HepG2 (cell line): ENCODE measurements around the gene C1QL2. TPM values are rescaled to one million over a fixed set of nuclear protein-coding genes. Genes with fewer than 3 reads are reported as not detected.

Source experiments
- ATAC-seq: fragments of 200-7000 bp; cut with Tn5 transposase; 3 replicates; pipeline ENCODE4 v1.9.1; 2020; ENCODE audit warnings: mild to moderate bottlenecking, moderate library complexity
- BruUV-seq: library from RNA; stranded (reverse); fragments of 400-500 nt; replicated peaks from 2 replicates; lab custom pipeline; 2021; lab: Mats Ljungman, UMichigan
- CTCF ChIA-PET: fragments of 300-600 bp; formaldehyde crosslinking; extraction: SDS; loops from one replicate; lab custom pipeline; 2021; ENCODE audit warnings: low total read pairs, inconsistent platforms, low intra/inter-chr PET ratio; lab: Yijun Ruan, JAX
- POLR2A ChIA-PET: fragments of 350-600 bp; sonication (Branson Sonifier 250); formaldehyde crosslinking; loops from one replicate; lab custom pipeline; 2020; ENCODE audit warnings: antibody characterized with exemption, inconsistent platforms; lab: Yijun Ruan, JAX
- DNase-seq: peaks from one replicate; pipeline ENCODE4 v3.0.0-alpha.2; 2015; ENCODE audit warnings: low spot score
- FAIRE-seq: peaks from 3 replicates; lab custom pipeline; 2011; peaks lifted over from hg19 to GRCh38; lab: Jason Lieb, UNC
- H2AFZ ChIP-seq: one replicate; pipeline ENCODE4 v1.6.1; 2011; ENCODE audit warnings: low read length, inconsistent platforms
- H3K27ac ChIP-seq: fragments of 300-600 bp; 3 replicates; pipeline ENCODE4 v1.8.0; 2011; ENCODE audit warnings: mixed run types, mild to moderate bottlenecking, mixed read lengths, low read length, inconsistent platforms; ENCODE audit not compliant: insufficient read depth; ENCODE audit errors: extremely low read length
- H3K27me3 ChIP-seq, 2 experiments: fragments of 200-600 bp in 1 of 2; 2 replicates in 1 of 2; 3 replicates in 1 of 2; pipeline versions ENCODE4 v1.6.0 to v1.8.0; 2011; ENCODE audit warnings: low read length in 2 of 2, mild to moderate bottlenecking in 2 of 2, moderate library complexity in 2 of 2, inconsistent platforms in 1 of 2; ENCODE audit not compliant: insufficient read depth in 2 of 2, control insufficient read depth in 1 of 2
- H3K36me3 ChIP-seq, 2 experiments: fragments of 200-600 bp in 1 of 2; replicated peaks in 1 of 2; 2 replicates in 1 of 2; 3 replicates in 1 of 2; pipeline versions ENCODE4 v1.5.1 to v1.8.0; 2011; ENCODE audit warnings: low read length in 2 of 2, inconsistent platforms in 1 of 2; ENCODE audit not compliant: insufficient read depth in 2 of 2, control insufficient read depth in 1 of 2
- H3K4me1 ChIP-seq: 2 replicates; pipeline ENCODE4 v1.5.1; 2012; ENCODE audit warnings: low read length, inconsistent platforms; ENCODE audit not compliant: insufficient read depth
- H3K4me2 ChIP-seq: 2 replicates; pipeline ENCODE4 v1.6.0; 2011; ENCODE audit warnings: low read depth, low read length, inconsistent platforms
- H3K4me3 ChIP-seq, 3 experiments: fragments of 200-600 bp in 1 of 3; sonication (generic), shearing (Covaris generic) in 1 of 3; replicated peaks in 1 of 3; 2 replicates each; pipeline ENCODE4 v1.5.1; 2011 to 2016; ENCODE audit warnings: low read length in 3 of 3, inconsistent platforms in 2 of 3, low read depth in 2 of 3, mild to moderate bottlenecking in 2 of 3, control low read depth in 1 of 3, mixed read lengths in 1 of 3; ENCODE audit not compliant: insufficient read depth in 1 of 3
- H3K79me2 ChIP-seq: one replicate; pipeline ENCODE4 v1.6.1; 2011; ENCODE audit warnings: low read length, inconsistent platforms; ENCODE audit not compliant: insufficient read depth
- H3K9ac ChIP-seq: 2 replicates; pipeline ENCODE4 v1.6.0; 2011; ENCODE audit warnings: mild to moderate bottlenecking, low read depth, low read length, inconsistent platforms; ENCODE audit not compliant: insufficient read depth
- H3K9me3 ChIP-seq: 2 replicates; pipeline ENCODE4 v1.5.1; 2012; ENCODE audit warnings: mild to moderate bottlenecking, low read length
- H4K20me1 ChIP-seq: 2 replicates; pipeline ENCODE4 v1.6.0; 2011; ENCODE audit warnings: inconsistent platforms, mild to moderate bottlenecking, low read length, moderate library complexity; ENCODE audit not compliant: insufficient read depth
- CREB3 ChIP-seq: sonication (generic); formaldehyde crosslinking; IDR thresholded peaks from 2 replicates; pipeline ENCODE4 v1.5.0; 2020; ENCODE audit warnings: missing genetic modification reagents
- FIP1L1 ChIP-seq: fragments of 200-400 bp; formaldehyde crosslinking; IDR thresholded peaks from 2 replicates; pipeline ENCODE4 v1.6.1; 2018; ENCODE audit warnings: low read depth, mild to moderate bottlenecking, low read length, moderate library complexity, borderline replicate concordance; ENCODE audit not compliant: insufficient read depth
- GLI4 ChIP-seq: sonication (generic); formaldehyde crosslinking; IDR thresholded peaks from 2 replicates; pipeline ENCODE4 v1.5.1; 2020; ENCODE audit warnings: missing genetic modification reagents, mild to moderate bottlenecking, moderate library complexity, borderline replicate concordance
- MLX ChIP-seq: IDR thresholded peaks from 2 replicates; pipeline ENCODE4 v1.6.1; 2016
- NCOR1 ChIP-seq: fragments of 200-600 bp; sonication (generic); IDR thresholded peaks from 2 replicates; pipeline ENCODE4 v1.7.0; 2017; ENCODE audit warnings: antibody characterized with exemption, low read length, borderline replicate concordance
- NFIC ChIP-seq: IDR thresholded peaks from 2 replicates; pipeline ENCODE4 v1.6.1; 2012; ENCODE audit warnings: mild to moderate bottlenecking, low read length, inconsistent platforms
- PHF5A ChIP-seq: IDR thresholded peaks from one replicate; pipeline ENCODE4 v1.6.1; 2018; ENCODE audit warnings: low read depth, missing genetic modification reagents; ENCODE audit not compliant: unreplicated experiment
- POLR2A ChIP-seq, 2 experiments: IDR thresholded peaks; 2 replicates each; pipeline ENCODE4 v1.6.1; 2011; ENCODE audit warnings: low read depth in 2 of 2, low read length in 2 of 2, mild to moderate bottlenecking in 1 of 2, moderate library complexity in 1 of 2; ENCODE audit not compliant: insufficient read depth in 1 of 2
- SRSF1 ChIP-seq: fragments of 200-400 bp; formaldehyde crosslinking; optimal IDR thresholded peaks from 2 replicates; pipeline ENCODE3; 2017; ENCODE audit warnings: mild to moderate bottlenecking, low read depth, low read length, moderate library complexity
- THAP9 ChIP-seq: sonication (generic); formaldehyde crosslinking; IDR thresholded peaks from 2 replicates; pipeline ENCODE4; 2020; ENCODE audit warnings: missing genetic modification reagents, mild to moderate bottlenecking, borderline replicate concordance
- ZNF570 ChIP-seq: sonication (generic); formaldehyde crosslinking; IDR thresholded peaks from 2 replicates; pipeline ENCODE4 v1.4.0; 2020; ENCODE audit warnings: mild to moderate bottlenecking, missing genetic modification reagents, borderline replicate concordance
- ZNF724P ChIP-seq: sonication (generic); formaldehyde crosslinking; IDR thresholded peaks from 2 replicates; pipeline ENCODE4 v1.8.0; 2022; ENCODE audit warnings: missing genetic modification reagents, borderline replicate concordance
- ZSCAN5A ChIP-seq: sonication (generic); formaldehyde crosslinking; IDR thresholded peaks from 2 replicates; pipeline ENCODE4 v1.8.0; 2022; ENCODE audit warnings: mild to moderate bottlenecking, missing genetic modification reagents, borderline replicate concordance
- WGBS: methylation state at CpG from one replicate; pipeline ENCODE4 v1.1.6; 2017; ENCODE audit warnings: low lambda C conversion rate; 5-methylcytosine and 5-hydroxymethylcytosine counted together
- in situ Hi-C: cut with HindIII; loops from 2 replicates; pipeline ENCODE4 v1.10.0; 2017; ENCODE audit warnings: low pct_unique_long_range_greater_than_20kb; ENCODE audit not compliant: extremely low pct_ligation_motif_present
- intact Hi-C: fragments of 100-400 bp; cut with micrococcal nuclease; formaldehyde crosslinking; loops from one replicate; pipeline ENCODE4 v1.10.0; 2022; ENCODE audit not compliant: unreplicated experiment
- polyA plus RNA-seq, 8 experiments: library from polyadenylated mRNA; depleted of rRNA in 3 of 8; stranded (reverse) in 7 of 8; unstranded in 1 of 8; fragments of >200 nt; fragmentation: Illumina TruSeq in 4 of 8; extraction: Trizol in 4 of 8; gene quantifications; 2 replicates each; pipeline versions ENCODE4 v1.2.1 to v1.2.3, GENCODE V29; 2011 to 2016; ENCODE audit warnings: low read depth in 4 of 8, missing spikeins in 1 of 8, mixed read lengths in 1 of 8; ENCODE audit not compliant: insufficient read depth in 1 of 8
- total RNA-seq, 5 experiments: library from RNA; depleted of rRNA; stranded (reverse); fragments of >200 nt; fragmentation: Illumina TruSeq; extraction: Trizol; gene quantifications; 2 replicates each; pipeline ENCODE4 v1.2.3, GENCODE V29; 2016; ENCODE audit warnings: low read depth in 1 of 5

C1QL2 gene
- total and polyA plus RNA-seq, 2 of the 13 experiments (the other 11 are each of a cell fraction or from before 2014, with no cell fraction given), result not detected

- no peak overlapping the region for H3K4me3 ChIP-seq
- no peak for TF ChIP-seq ZSCAN5A
- no peak for TF ChIP-seq THAP9
- TF ChIP-seq SRSF1, result no peak
- TF ChIP-seq POLR2A (IDR thresholded peaks at IDR 0.05; ENCODE audit: insufficient read depth in 1 of 2, low read depth in 2 of 2, low read length in 2 of 2), result no peak
- TF ChIP-seq FIP1L1, result no peak
- TF ChIP-seq ZNF570 (CRISPR knock-in tag), result no peak
- TF ChIP-seq MLX (CRISPR knock-in tag), result no peak
- TF ChIP-seq NFIC, result no peak
- TF ChIP-seq PHF5A, result no peak
- TF ChIP-seq NCOR1, result no peak
- no peak for TF ChIP-seq CREB3 (CRISPR knock-in tag)
- TF ChIP-seq ZNF724P (CRISPR knock-in tag), result no peak
- no peak for TF ChIP-seq GLI4 (CRISPR knock-in tag)
- no peaks in the 10 kb centered on the region for H3K36me3 ChIP-seq
- FAIRE-seq (no peak), DNase-seq (no peak), ATAC-seq (no peak)
- H3K79me2 ChIP-seq, result no peaks in the 10 kb centered on the region
- H3K27ac ChIP-seq, result no peak overlapping the region
- H3K9me3 ChIP-seq, result no peaks in the 10 kb centered on the region
- intact Hi-C loops (no loop called here), in situ Hi-C loops (no loop called here)
- no peaks in the 10 kb centered on the region for H4K20me1 ChIP-seq
- BruUV-seq, result no TSS peak
- POLR2A ChIA-PET, result no interaction called here
- WGBS, result 2% methylated on average over 5 of the region's 5 CpGs
- H3K27me3 ChIP-seq, result peaks cover 0 to 11% of the 10 kb centered on the region in 2 experiments; a peak in 2 of 5 replicates
- no peaks in the 10 kb centered on the region for H3K4me1 ChIP-seq
- no peak overlapping the region for H2AFZ ChIP-seq
- CTCF ChIA-PET, result no interaction called here
- H3K9ac ChIP-seq, result no peak overlapping the region
- H3K4me2 ChIP-seq, result no peak overlapping the region
Measured at GRCh38 chr2:119180892-119181291, 22.3 kb upstream of the C1QL2 start.
